PC-9 (cell line): Measurements from ENCODE around the gene IMMP2L. TPM values are rescaled to one million over a fixed set of nuclear protein-coding genes. Genes with fewer than 3 reads are reported as not detected.

ENCODE experiments used
- BruUV-seq: library from RNA; stranded (reverse); fragments of 400-500 nt; replicated peaks from 2 replicates; lab custom pipeline; 2021; lab: Mats Ljungman, UMichigan
- CTCF ChIA-PET: fragments of 300-600 bp; sonication (Branson Sonifier 250); formaldehyde crosslinking; loops from one replicate; lab custom pipeline; 2022; ENCODE audit warnings: antibody characterized with exemption; lab: Charles Lee
- POLR2A ChIA-PET: fragments of 300-600 bp; sonication (Branson Sonifier 250); formaldehyde crosslinking; loops from one replicate; lab custom pipeline; 2022; ENCODE audit warnings: antibody characterized with exemption; ENCODE audit not compliant: unreplicated experiment; lab: Charles Lee
- DNase-seq, 2 experiments: peaks; one replicate each; pipeline versions ENCODE4 v3.0.0 to v3.0.0-alpha.2; 2015 to 2022; ENCODE audit warnings: mixed read lengths in 1 of 2
- H2AFZ ChIP-seq: fragments of 200-600 bp; sonication (generic); 2 replicates; pipeline ENCODE4 v1.8.1; 2017; ENCODE audit warnings: antibody characterized with exemption
- H3F3A ChIP-seq: fragments of 200-600 bp; sonication (generic); 2 replicates; pipeline ENCODE4 v1.8.1; 2017; ENCODE audit warnings: antibody characterized with exemption, mild to moderate bottlenecking, low read depth; ENCODE audit not compliant: insufficient read depth
- H3K27ac ChIP-seq: fragments of 200-600 bp; sonication (generic); 2 replicates; pipeline ENCODE4 v1.6.1; 2016; ENCODE audit warnings: mixed run types
- H3K27me3 ChIP-seq: fragments of 200-600 bp; sonication (generic); 2 replicates; pipeline ENCODE4 v1.6.1; 2016; ENCODE audit warnings: low read depth, mixed run types; ENCODE audit not compliant: insufficient read depth
- H3K36me3 ChIP-seq: fragments of 200-600 bp; sonication (generic); 2 replicates; pipeline ENCODE4 v1.6.1; 2016; ENCODE audit warnings: low read depth, mixed run types
- H3K4me1 ChIP-seq: fragments of 200-600 bp; sonication (generic); replicated peaks from 2 replicates; pipeline ENCODE4 v1.6.1; 2016; ENCODE audit warnings: mixed run types; ENCODE audit not compliant: insufficient read depth
- H3K4me2 ChIP-seq: fragments of 200-600 bp; sonication (generic); 2 replicates; pipeline ENCODE4 v1.6.1; 2017; ENCODE audit warnings: mixed run types
- H3K4me3 ChIP-seq: fragments of 200-600 bp; sonication (generic); 2 replicates; pipeline ENCODE4 v1.6.1; 2016; ENCODE audit warnings: mixed run types
- H3K79me2 ChIP-seq: fragments of 200-600 bp; sonication (generic); 2 replicates; pipeline ENCODE4 v1.6.1; 2017; ENCODE audit warnings: low read depth, mixed run types
- H3K9me2 ChIP-seq: fragments of 200-600 bp; sonication (generic); 2 replicates; pipeline ENCODE4 v1.8.1; 2017; ENCODE audit warnings: mild to moderate bottlenecking; ENCODE audit not compliant: insufficient read depth
- H3K9me3 ChIP-seq: fragments of 200-600 bp; sonication (generic); 2 replicates; pipeline ENCODE4 v1.8.1; 2016; ENCODE audit warnings: low read depth; ENCODE audit not compliant: insufficient read depth
- H4K20me1 ChIP-seq: fragments of 200-600 bp; sonication (generic); 2 replicates; pipeline ENCODE4 v1.8.1; 2017; ENCODE audit not compliant: insufficient read depth
- EZH2 ChIP-seq: fragments of 200-600 bp; sonication (generic); IDR thresholded peaks from 2 replicates; pipeline ENCODE4 v1.8.0; 2017; ENCODE audit warnings: antibody characterized with exemption, low read depth
- intact Hi-C: fragments of 100-400 bp; cut with micrococcal nuclease; formaldehyde crosslinking; loops from one replicate; pipeline ENCODE4 v1.10.0; 2022; ENCODE audit not compliant: unreplicated experiment
- total RNA-seq: library from RNA; stranded (reverse); gene quantifications from 2 replicates; pipeline ENCODE4 v1.2.3, GENCODE V29; 2021
- TF ChIP-seq, protein P1 (sequence below): fragments of 200-600 bp; sonication (generic); conservative IDR thresholded peaks from 2 replicates; pipeline ENCODE4 v1.6.1; 2017; ENCODE audit warnings: mixed run types, antibody characterized with exemption, mild to moderate bottlenecking, moderate library complexity

The IMMP2L gene
- total RNA-seq, 1 experiment from 2014 or later: 40.5 TPM

- no peak for TF ChIP-seq EZH2
- TF ChIP-seq, protein P1, sequence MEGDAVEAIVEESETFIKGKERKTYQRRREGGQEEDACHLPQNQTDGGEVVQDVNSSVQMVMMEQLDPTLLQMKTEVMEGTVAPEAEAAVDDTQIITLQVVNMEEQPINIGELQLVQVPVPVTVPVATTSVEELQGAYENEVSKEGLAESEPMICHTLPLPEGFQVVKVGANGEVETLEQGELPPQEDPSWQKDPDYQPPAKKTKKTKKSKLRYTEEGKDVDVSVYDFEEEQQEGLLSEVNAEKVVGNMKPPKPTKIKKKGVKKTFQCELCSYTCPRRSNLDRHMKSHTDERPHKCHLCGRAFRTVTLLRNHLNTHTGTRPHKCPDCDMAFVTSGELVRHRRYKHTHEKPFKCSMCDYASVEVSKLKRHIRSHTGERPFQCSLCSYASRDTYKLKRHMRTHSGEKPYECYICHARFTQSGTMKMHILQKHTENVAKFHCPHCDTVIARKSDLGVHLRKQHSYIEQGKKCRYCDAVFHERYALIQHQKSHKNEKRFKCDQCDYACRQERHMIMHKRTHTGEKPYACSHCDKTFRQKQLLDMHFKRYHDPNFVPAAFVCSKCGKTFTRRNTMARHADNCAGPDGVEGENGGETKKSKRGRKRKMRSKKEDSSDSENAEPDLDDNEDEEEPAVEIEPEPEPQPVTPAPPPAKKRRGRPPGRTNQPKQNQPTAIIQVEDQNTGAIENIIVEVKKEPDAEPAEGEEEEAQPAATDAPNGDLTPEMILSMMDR: no peak
- no peak overlapping the region for H2AFZ ChIP-seq
- no peaks in the 10 kb centered on the region for H3F3A ChIP-seq
- no peaks in the 10 kb centered on the region for H3K9me3 ChIP-seq
- H3K36me3 ChIP-seq: no peaks in the 10 kb centered on the region
- no peak overlapping the region for H3K27ac ChIP-seq
- no peaks in the 10 kb centered on the region; the same call in 1 of the 2 replicates for H3K9me2 ChIP-seq
- no peaks in the 10 kb centered on the region for H3K79me2 ChIP-seq
- H4K20me1 ChIP-seq: no peaks in the 10 kb centered on the region
- ChIA-PET POLR2A (interaction anchor here (1.0 kb wide), 1 partner anchor 1209 kb away, joined by 4 read pairs; no protein-coding TSS in a partner anchor), CTCF (no interaction called here)
- no peak overlapping the region for H3K4me2 ChIP-seq
- no peaks in the 10 kb centered on the region for H3K27me3 ChIP-seq
- intact Hi-C loops: no loop called here
- no peak overlapping the region for H3K4me3 ChIP-seq
- no TSS peak for BruUV-seq
- DNase-seq: no peak
- no peaks in the 10 kb centered on the region for H3K4me1 ChIP-seq
These were observed 519.5 kb downstream of the IMMP2L start for GRCh38 chr7:111042842-111043241.

- H3K4me3 ChIP-seq: no peak overlapping the region
- TF ChIP-seq, protein P1: no peak
- no peak for TF ChIP-seq EZH2
- no peaks in the 10 kb centered on the region for H3F3A ChIP-seq
- no peak overlapping the region for H2AFZ ChIP-seq
- H3K36me3 ChIP-seq: no peaks in the 10 kb centered on the region
- intact Hi-C loops: no loop called here
- ChIA-PET POLR2A (interaction anchor here (1.0 kb wide), 1 partner anchor 1211 kb away, joined by 4 read pairs; no protein-coding TSS in a partner anchor), CTCF (no interaction called here)
- no peaks in the 10 kb centered on the region for H4K20me1 ChIP-seq
- H3K4me2 ChIP-seq: no peak overlapping the region
- no peaks in the 10 kb centered on the region for H3K9me3 ChIP-seq
- no TSS peak for BruUV-seq
- no peaks in the 10 kb centered on the region for H3K4me1 ChIP-seq
- no peaks in the 10 kb centered on the region for H3K79me2 ChIP-seq
- H3K27ac ChIP-seq: no peak overlapping the region
- H3K9me2 ChIP-seq: no peaks in the 10 kb centered on the region; the same call in 1 of the 2 replicates
- peak in 1 of 2 experiments; percentile 39 for DNase-seq
- H3K27me3 ChIP-seq: no peaks in the 10 kb centered on the region
These were observed 520.7 kb downstream of the IMMP2L start for GRCh38 chr7:111041577-111041976.

DNA sequence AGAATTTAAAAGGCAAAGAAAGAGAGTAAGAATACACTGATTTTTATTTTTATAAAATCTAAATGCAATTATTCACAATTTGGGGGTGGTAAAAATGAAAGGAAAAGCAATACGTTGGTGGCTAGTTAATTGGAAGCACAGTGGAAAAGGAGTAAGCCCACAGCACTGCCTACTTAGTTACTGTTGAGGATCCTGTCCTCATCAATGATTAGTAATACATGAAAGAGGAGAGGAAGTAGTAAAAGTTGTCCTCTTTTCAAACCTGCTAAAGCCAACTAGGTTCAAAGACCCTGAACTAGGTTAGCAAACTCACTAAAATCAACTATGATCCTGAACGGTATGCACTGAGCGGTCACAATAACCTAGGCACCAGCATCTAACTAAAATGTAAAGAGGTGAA is 524.1 kb downstream of the IMMP2L start:
- intact Hi-C loops: no loop called here
- Histone ChIP-seq H3K4me1 (no peaks in the 10 kb centered on the region), H3K79me2 (no peaks in the 10 kb centered on the region), H4K20me1 (no peaks in the 10 kb centered on the region), H3K36me3 (no peaks in the 10 kb centered on the region), H3K9me3 (no peaks in the 10 kb centered on the region), H3K9me2 (no peaks in the 10 kb centered on the region), H3K4me2 (no peak overlapping the region), H2AFZ (no peak overlapping the region), H3K4me3 (no peak overlapping the region), H3K27ac (no peak overlapping the region), H3K27me3 (no peaks in the 10 kb centered on the region), H3F3A (no peaks in the 10 kb centered on the region)
- POLR2A ChIA-PET: no interaction called here
- CTCF ChIA-PET: no interaction called here
- TF ChIP-seq, protein P1: no peak
- no peak for TF ChIP-seq EZH2
- DNase-seq: no peak
- BruUV-seq: no TSS peak
